GM12872 (cell line): ENCODE measurements around the gene PHACTR3.

ENCODE experiments used
- TF ChIP-seq, protein P1 (sequence below): IDR thresholded peaks from 3 replicates; pipeline ENCODE4 v1.5.1; 2011; ENCODE audit warnings: low read depth, mild to moderate bottlenecking, low read length, moderate library complexity; ENCODE audit not compliant: insufficient read depth

PHACTR3 gene

DNA sequence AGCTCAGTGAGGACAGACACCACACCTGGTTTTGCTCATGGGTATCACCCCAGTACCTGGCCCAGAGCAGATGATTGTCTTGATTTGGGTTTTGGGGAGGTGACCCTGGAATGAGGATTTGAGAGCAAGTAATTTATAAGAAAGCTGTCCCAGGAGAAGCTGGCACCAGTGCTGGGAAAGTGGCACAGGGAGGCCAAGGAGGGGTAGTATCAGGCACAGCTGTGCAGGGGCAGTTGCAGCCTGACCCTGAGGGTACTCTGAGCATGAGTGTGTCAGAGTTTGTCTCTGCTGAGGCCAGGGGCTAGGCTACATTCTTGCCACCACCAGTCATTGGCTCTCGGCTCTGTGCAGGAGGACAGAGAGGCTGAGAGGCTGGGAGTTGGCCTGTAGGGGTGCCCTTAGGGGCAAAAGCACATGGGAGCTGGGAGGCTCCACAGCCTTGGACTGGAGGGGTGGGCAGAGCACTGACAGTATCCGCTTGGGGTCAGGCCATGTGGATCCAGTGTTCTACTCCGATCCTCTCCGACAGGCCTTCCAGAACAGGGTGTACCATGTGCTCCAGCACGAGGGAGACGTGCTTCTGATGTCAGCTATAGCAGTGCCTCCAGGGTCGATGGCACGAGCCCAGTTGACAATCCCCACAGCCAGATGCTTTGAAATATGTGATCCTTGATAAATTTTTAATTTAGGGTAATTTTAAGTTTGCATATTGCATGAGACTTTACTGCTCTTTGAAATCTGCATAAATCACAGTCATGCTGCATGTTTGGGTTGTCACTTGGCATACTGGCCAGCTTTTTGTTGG lies 121.3 kb downstream of the PHACTR3 start:
- TF ChIP-seq, protein P1, sequence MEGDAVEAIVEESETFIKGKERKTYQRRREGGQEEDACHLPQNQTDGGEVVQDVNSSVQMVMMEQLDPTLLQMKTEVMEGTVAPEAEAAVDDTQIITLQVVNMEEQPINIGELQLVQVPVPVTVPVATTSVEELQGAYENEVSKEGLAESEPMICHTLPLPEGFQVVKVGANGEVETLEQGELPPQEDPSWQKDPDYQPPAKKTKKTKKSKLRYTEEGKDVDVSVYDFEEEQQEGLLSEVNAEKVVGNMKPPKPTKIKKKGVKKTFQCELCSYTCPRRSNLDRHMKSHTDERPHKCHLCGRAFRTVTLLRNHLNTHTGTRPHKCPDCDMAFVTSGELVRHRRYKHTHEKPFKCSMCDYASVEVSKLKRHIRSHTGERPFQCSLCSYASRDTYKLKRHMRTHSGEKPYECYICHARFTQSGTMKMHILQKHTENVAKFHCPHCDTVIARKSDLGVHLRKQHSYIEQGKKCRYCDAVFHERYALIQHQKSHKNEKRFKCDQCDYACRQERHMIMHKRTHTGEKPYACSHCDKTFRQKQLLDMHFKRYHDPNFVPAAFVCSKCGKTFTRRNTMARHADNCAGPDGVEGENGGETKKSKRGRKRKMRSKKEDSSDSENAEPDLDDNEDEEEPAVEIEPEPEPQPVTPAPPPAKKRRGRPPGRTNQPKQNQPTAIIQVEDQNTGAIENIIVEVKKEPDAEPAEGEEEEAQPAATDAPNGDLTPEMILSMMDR = no peak

DNA sequence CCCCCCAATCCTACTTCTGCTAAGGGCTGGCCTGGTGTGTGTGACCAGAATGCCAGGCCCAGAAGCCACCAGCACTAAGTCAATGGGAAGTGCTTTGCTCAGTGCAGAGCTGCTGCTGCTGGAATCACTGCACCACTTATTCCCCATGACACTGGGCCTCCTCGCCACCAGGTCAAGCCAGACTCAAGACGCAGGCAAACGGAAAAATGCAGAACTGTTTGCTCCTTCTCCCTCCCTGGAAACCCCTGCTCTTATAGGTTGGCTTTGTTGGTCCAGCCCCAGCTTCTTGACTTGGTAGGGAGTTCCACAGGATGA lies 121.9 kb downstream of the PHACTR3 start:
- TF ChIP-seq, protein P1 = no peak

- TF ChIP-seq, protein P1 = no peak
Observed at GRCh38 chr20:59728722-59729430, 124.5 kb downstream of the PHACTR3 start.

GRCh38 chr20:59729506-59729905 lies 125.2 kb downstream of the PHACTR3 start:
- TF ChIP-seq, protein P1 = no peak

DNA sequence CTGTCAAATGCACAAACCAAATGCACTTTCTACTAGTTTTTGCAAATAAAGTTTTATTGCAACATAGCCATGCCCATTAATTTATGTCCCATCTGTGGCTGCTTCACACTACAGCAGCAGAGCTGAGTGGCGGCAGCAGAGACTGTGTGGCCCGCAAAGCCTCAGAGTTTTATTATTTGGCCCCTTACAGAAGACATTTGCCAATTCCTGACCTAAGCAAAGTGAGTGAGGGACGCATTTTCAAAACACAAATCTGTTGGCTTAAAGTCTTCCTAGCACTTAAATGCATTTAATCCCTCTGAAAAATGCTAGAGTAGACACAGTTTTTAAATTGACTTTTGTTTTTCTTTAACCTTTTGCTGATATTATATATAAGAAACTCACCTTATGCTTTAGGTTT lies 126.4 kb downstream of the PHACTR3 start:
- TF ChIP-seq, protein P1 = no peak

DNA sequence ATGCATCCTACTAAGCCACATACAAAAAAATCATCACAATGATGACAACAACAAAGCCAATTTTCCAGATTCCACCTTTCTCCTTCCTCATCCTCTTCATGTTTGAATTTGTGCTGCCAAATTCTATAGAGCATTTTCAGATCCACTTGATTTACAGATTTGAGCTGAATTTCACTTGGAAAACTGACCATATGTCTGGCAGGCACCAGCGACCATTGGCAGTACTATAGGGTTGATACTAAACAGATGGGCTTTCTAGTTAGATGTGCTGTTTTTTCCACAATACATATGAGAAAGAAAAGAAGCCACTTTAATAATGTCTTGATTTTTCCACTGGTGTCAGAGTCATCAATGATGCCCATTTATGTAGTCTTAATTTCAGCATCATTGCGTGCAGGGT lies 127.0 kb downstream of the PHACTR3 start:
- TF ChIP-seq, protein P1 = no peak

DNA sequence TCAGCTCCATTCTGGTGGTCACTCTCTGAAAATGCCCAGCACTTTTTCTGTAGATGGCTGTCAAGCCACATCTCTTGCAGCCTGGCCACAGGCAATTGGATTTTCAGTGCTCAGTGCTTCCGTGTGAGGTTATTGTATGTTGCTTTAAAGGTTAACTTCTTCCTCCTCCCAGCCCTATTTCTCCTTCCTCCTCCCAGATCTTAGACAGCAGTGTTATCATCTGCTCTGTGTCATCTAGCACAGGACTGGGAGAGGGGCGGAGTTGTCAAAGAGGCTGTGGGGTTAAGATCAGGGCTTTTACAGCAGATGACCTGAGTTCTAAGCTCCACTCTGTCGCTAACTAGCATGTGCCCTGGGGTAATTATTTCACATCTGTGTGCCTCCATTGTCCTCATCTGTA lies 129.0 kb downstream of the PHACTR3 start:
- TF ChIP-seq, protein P1 = no peak
